Ascending aorta (tissue), 2 donors: ENCODE data around the gene NYAP1. TPM values are rescaled to one million over a fixed set of nuclear protein-coding genes. Genes with fewer than 3 reads are reported as not detected.

Experiments used
- DNase-seq, 2 donors: peaks; one replicate each; pipeline ENCODE4 v3.0.0-alpha.2; 2019; ENCODE audit warnings: low spot score in 2 of 2
- H3K27ac ChIP-seq, 2 donors: fragments of 200-600 bp; sonication (generic); one replicate each; pipeline ENCODE4 v1.5.1; 2016 to 2017; ENCODE audit warnings: mild to moderate bottlenecking in 1 of 2
- H3K27me3 ChIP-seq: fragments of 200-600 bp; sonication (generic); one replicate; pipeline ENCODE4 v1.5.1; 2017
- H3K36me3 ChIP-seq, 2 donors: fragments of 200-600 bp; sonication (generic); one replicate each; pipeline ENCODE4 v1.5.1; 2016
- H3K4me1 ChIP-seq, 2 donors: fragments of 200-600 bp; sonication (generic); one replicate each; pipeline ENCODE4 v1.5.1; 2016 to 2017; ENCODE audit warnings: mild to moderate bottlenecking in 1 of 2
- H3K4me3 ChIP-seq, 2 donors: fragments of 200-600 bp; sonication (generic); one replicate each; pipeline ENCODE4 v1.5.1; 2016 to 2017; ENCODE audit warnings: mild to moderate bottlenecking in 1 of 2
- H3K9me3 ChIP-seq, 2 donors: fragments of 200-600 bp; sonication (generic); one replicate each; pipeline ENCODE4 v1.5.1; 2016
- CTCF ChIP-seq, 3 experiments: fragments of 200-600 bp in 2 of 3; fragments of 450-650 bp in 1 of 3; sonication (generic) in 2 of 3; IDR thresholded peaks; one replicate each; pipeline ENCODE4 v1.5.1; 2016 to 2019; ENCODE audit warnings: antibody characterized with exemption in 3 of 3, mild to moderate bottlenecking in 1 of 3, moderate library complexity in 1 of 3
- intact Hi-C: fragments of 100-400 bp; cut with DNase I; formaldehyde crosslinking; loops from one replicate; pipeline ENCODE4 v1.15.1; 2023
- total RNA-seq: library from RNA; depleted of rRNA; stranded (reverse); fragments of >200 nt; gene quantifications from one replicate; pipeline ENCODE4 v1.1.0, GENCODE V29; 2016

Gene NYAP1
- total RNA-seq, 1 donor from 2014 or later, result 0.96 TPM

GRCh38 chr7:100484673-100485045 is 932 bp downstream of the NYAP1 start:
- TF ChIP-seq CTCF (IDR thresholded peaks at IDR 0.05), result no peak
- no peak overlapping the region for H3K4me3 ChIP-seq
- H3K27me3 ChIP-seq, result no peaks in the 10 kb centered on the region
- no peaks in the 10 kb centered on the region for H3K9me3 ChIP-seq
- intact Hi-C loops, result loop anchor here (5.0 kb wide), 2 partner anchors 208 to 368 kb away; partner anchors contain the start of genes GIGYF1 and SLC12A9
- no peak overlapping the region for H3K27ac ChIP-seq
- no peaks in the 10 kb centered on the region for H3K36me3 ChIP-seq
- H3K4me1 ChIP-seq, result peaks cover 6 to 12% of the 10 kb centered on the region in 2 donors
- no peak for DNase-seq

GRCh38 chr7:100485471-100485876 is 1.7 kb downstream of the NYAP1 start:
- intact Hi-C loops, result no loop called here
- DNase-seq, result no peak
- Histone ChIP-seq H3K27ac (no peak overlapping the region), H3K36me3 (no peaks in the 10 kb centered on the region), H3K4me3 (no peak overlapping the region), H3K9me3 (no peaks in the 10 kb centered on the region), H3K4me1 (peaks cover 5 to 12% of the 10 kb centered on the region in 2 donors), H3K27me3 (no peaks in the 10 kb centered on the region)
- TF ChIP-seq CTCF (IDR thresholded peaks at IDR 0.05), result no peak

GRCh38 chr7:100486111-100486636 is 2.4 kb downstream of the NYAP1 start:
- Histone ChIP-seq H3K27me3 (no peaks in the 10 kb centered on the region), H3K4me3 (no peak overlapping the region), H3K36me3 (no peaks in the 10 kb centered on the region), H3K9me3 (no peaks in the 10 kb centered on the region), H3K4me1 (peaks cover 5 to 12% of the 10 kb centered on the region in 2 donors), H3K27ac (no peak overlapping the region)
- intact Hi-C loops, result no loop called here
- TF ChIP-seq CTCF (IDR thresholded peaks at IDR 0.05), result no peak
- no peak for DNase-seq

DNA sequence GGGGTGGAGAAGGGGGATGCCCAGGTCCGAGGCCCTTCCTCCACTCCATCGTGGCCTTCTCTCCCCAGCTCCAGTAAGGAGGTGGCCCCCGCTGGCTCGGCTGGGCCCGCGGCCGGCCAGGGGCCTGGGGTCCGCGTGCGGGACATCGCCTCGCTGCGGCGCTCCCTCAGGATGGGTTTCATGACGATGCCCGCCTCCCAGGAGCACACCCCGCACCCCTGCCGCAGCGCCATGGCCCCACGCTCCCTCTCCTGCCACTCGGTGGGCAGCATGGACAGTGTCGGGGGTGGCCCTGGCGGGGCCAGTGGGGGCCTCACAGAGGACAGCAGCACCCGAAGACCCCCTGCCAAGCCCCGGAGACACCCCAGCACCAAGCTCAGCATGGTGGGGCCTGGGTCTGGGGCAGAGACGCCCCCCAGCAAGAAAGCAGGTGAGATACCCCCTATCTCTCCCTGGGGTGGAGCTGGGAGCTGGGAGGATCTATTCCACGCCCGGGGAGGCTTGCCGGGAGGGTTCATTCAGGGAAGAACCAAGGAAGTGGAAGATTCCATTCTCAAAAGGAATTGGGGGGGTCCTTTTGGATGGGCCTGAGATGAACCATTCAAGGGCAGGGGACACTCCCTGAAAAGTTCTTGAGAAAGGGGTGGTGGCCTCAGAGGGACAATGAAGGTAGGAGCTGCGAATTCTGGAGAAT is 3.2 kb downstream of the NYAP1 start:
- Histone ChIP-seq H3K9me3 (no peaks in the 10 kb centered on the region), H3K27me3 (no peaks in the 10 kb centered on the region), H3K4me3 (no peak overlapping the region), H3K36me3 (no peaks in the 10 kb centered on the region), H3K4me1 (peaks cover 5 to 12% of the 10 kb centered on the region in 2 donors), H3K27ac (no peak overlapping the region)
- intact Hi-C loops, result no loop called here
- no peak for DNase-seq
- no peak for TF ChIP-seq CTCF (IDR thresholded peaks at IDR 0.05)

GRCh38 chr7:100488333-100489095 is 4.8 kb downstream of the NYAP1 start:
- Histone ChIP-seq H3K27me3 (no peaks in the 10 kb centered on the region), H3K9me3 (no peaks in the 10 kb centered on the region), H3K4me3 (no peak overlapping the region), H3K4me1 (peaks cover 0 to 5% of the 10 kb centered on the region in 2 donors), H3K36me3 (no peaks in the 10 kb centered on the region), H3K27ac (no peak overlapping the region)
- intact Hi-C loops, result no loop called here
- DNase-seq, result no peak
- no peak for TF ChIP-seq CTCF (IDR thresholded peaks at IDR 0.05)
